Stomach (tissue), 9 donors: Measurements from ENCODE around the gene SNPH. TPM values are rescaled to one million over a fixed set of nuclear protein-coding genes. Genes with fewer than 3 reads are reported as not detected.

Experiments used
- DNase-seq, 2 donors: peaks; one replicate each; pipeline versions ENCODE4 v3.0.0 to v3.0.0-alpha.2; 2013 to 2019
- H3K27ac ChIP-seq, 5 donors: fragments of 200-600 bp in 4 of 5; sonication (generic) in 4 of 5; one replicate each; pipeline ENCODE4 v1.5.1; 2013 to 2019; ENCODE audit warnings: mild to moderate bottlenecking in 1 of 5, moderate library complexity in 1 of 5
- H3K27me3 ChIP-seq, 3 donors: fragments of 200-600 bp; sonication (generic); one replicate each; pipeline ENCODE4 v1.5.1; 2017 to 2019; ENCODE audit warnings: mixed run types in 1 of 3
- H3K36me3 ChIP-seq, 4 donors: fragments of 200-600 bp; sonication (generic); 1 replicate in 3 of 4; 2 replicates in 1 of 4; pipeline ENCODE4 v1.5.1; 2016 to 2019
- H3K4me1 ChIP-seq, 4 donors: fragments of 200-600 bp; sonication (generic); one replicate each; pipeline ENCODE4 v1.5.1; 2016 to 2019
- H3K4me3 ChIP-seq, 4 donors: fragments of 200-600 bp; sonication (generic) in 3 of 4; one replicate each; pipeline ENCODE4 v1.5.1; 2016 to 2019; ENCODE audit warnings: mild to moderate bottlenecking in 1 of 4
- H3K9me3 ChIP-seq, 4 donors: fragments of 200-600 bp; sonication (generic); one replicate each; pipeline ENCODE4 v1.5.1; 2016 to 2019
- EP300 ChIP-seq: sonication (generic); formaldehyde crosslinking; IDR thresholded peaks from one replicate; pipeline ENCODE4 v1.6.1; 2017; ENCODE audit warnings: antibody characterized with exemption
- POLR2A ChIP-seq, 4 donors: fragments of 450-650 bp; IDR thresholded peaks; one replicate each; pipeline ENCODE4 v1.6.1; 2016; ENCODE audit warnings: antibody characterized with exemption in 4 of 4, control low read depth in 2 of 4, mild to moderate bottlenecking in 1 of 4, moderate library complexity in 1 of 4
- POLR2AphosphoS5 ChIP-seq, 3 donors: sonication (generic); formaldehyde crosslinking; IDR thresholded peaks; one replicate each; pipeline ENCODE4 v1.6.1; 2016; ENCODE audit warnings: antibody characterized with exemption in 3 of 3
- WGBS, 5 donors: extraction: QIAGEN DNeasy Blood & Tissue Kit in 3 of 5; methylation state at CpG; one replicate each; pipeline versions ENCODE4 v1.1.5 to v1.1.7; 2013 to 2018; 5-methylcytosine and 5-hydroxymethylcytosine counted together
- intact Hi-C: fragments of 100-400 bp; cut with DNase I; formaldehyde crosslinking; loops from one replicate; pipeline ENCODE4 v1.15.1; 2023; ENCODE audit warnings: low total_unique reads
- polyA plus RNA-seq, 3 donors: library from polyadenylated mRNA; stranded (reverse); fragments of 200-250 nt; gene quantifications; one replicate each; pipeline ENCODE4 v1.2.3, GENCODE V29; 2013
- total RNA-seq, 5 donors: library from RNA; depleted of rRNA; stranded (reverse); fragments of >200 nt; gene quantifications; one replicate each; pipeline versions ENCODE4 v1.1.0 to v1.2.3, GENCODE V29; 2014 to 2016
- TF ChIP-seq, protein P1 (sequence below), 7 experiments: fragments of 450-650 bp in 4 of 7; fragments of 200-600 bp in 3 of 7; sonication (generic) in 3 of 7; IDR thresholded peaks; one replicate each; pipeline ENCODE4 v1.5.1; 2016 to 2019; ENCODE audit warnings: antibody characterized with exemption in 7 of 7, control low read depth in 2 of 7, mild to moderate bottlenecking in 1 of 7
- donor health status: healthy with polysubstance abuse.
- donor health status: Bipolar disorder and iron deficiency.
- donor health status: healthy.

The SNPH gene
- total and polyA plus RNA-seq, 8 donors, result 1.8 to 15.6 (median 3.9) TPM

DNA sequence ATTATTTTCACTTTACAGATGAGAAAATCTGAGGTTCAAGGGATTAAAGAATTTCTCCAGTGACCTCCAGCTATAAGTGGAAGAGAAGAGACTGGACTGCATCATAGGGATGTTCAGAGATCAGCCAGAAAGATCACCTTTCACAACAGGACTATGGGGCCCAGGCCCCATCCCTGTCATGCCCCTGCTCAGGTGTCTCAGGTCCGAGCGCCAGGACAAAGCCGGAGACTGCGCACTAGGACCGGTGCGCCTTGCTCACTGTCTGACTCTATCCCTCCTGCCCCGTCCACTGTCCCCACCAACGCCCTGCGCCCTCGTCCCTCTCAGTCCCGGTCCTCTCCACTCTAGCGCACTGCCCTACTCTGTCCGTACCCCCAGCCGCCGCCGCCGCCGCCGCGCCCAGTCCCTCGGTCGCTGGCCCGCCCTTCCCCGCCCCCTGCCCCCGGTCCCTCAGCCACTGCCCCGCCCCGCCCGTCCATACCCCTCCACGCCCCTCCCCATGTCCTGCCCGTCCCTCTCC lies 40.8 kb upstream of the SNPH start:
- DNase-seq, result no peak
- Histone ChIP-seq H3K4me1 (peaks cover 12 to 23% (median 21%) of the 10 kb centered on the region in 4 donors), H3K27ac (peak overlapping the region in 2 of 5 donors; percentile 44 to 47), H3K36me3 (no peaks in the 10 kb centered on the region), H3K9me3 (no peaks in the 10 kb centered on the region), H3K27me3 (peaks cover 0 to 47% (median 15%) of the 10 kb centered on the region in 3 donors), H3K4me3 (peak overlapping the region; percentile 42 to 74 (median 72))
- TF ChIP-seq, protein P1, sequence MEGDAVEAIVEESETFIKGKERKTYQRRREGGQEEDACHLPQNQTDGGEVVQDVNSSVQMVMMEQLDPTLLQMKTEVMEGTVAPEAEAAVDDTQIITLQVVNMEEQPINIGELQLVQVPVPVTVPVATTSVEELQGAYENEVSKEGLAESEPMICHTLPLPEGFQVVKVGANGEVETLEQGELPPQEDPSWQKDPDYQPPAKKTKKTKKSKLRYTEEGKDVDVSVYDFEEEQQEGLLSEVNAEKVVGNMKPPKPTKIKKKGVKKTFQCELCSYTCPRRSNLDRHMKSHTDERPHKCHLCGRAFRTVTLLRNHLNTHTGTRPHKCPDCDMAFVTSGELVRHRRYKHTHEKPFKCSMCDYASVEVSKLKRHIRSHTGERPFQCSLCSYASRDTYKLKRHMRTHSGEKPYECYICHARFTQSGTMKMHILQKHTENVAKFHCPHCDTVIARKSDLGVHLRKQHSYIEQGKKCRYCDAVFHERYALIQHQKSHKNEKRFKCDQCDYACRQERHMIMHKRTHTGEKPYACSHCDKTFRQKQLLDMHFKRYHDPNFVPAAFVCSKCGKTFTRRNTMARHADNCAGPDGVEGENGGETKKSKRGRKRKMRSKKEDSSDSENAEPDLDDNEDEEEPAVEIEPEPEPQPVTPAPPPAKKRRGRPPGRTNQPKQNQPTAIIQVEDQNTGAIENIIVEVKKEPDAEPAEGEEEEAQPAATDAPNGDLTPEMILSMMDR (IDR thresholded peaks at IDR 0.05), result no peak
- TF ChIP-seq EP300 (no peak), POLR2AphosphoS5 (IDR thresholded peaks at IDR 0.05) (no peak), POLR2A (IDR thresholded peaks at IDR 0.05) (no peak)
- 2 to 7% (median 4%) methylated on average over 18 to 30 of the region's 30 CpGs for WGBS, 5 donors
- intact Hi-C loops, result no loop called here

DNA sequence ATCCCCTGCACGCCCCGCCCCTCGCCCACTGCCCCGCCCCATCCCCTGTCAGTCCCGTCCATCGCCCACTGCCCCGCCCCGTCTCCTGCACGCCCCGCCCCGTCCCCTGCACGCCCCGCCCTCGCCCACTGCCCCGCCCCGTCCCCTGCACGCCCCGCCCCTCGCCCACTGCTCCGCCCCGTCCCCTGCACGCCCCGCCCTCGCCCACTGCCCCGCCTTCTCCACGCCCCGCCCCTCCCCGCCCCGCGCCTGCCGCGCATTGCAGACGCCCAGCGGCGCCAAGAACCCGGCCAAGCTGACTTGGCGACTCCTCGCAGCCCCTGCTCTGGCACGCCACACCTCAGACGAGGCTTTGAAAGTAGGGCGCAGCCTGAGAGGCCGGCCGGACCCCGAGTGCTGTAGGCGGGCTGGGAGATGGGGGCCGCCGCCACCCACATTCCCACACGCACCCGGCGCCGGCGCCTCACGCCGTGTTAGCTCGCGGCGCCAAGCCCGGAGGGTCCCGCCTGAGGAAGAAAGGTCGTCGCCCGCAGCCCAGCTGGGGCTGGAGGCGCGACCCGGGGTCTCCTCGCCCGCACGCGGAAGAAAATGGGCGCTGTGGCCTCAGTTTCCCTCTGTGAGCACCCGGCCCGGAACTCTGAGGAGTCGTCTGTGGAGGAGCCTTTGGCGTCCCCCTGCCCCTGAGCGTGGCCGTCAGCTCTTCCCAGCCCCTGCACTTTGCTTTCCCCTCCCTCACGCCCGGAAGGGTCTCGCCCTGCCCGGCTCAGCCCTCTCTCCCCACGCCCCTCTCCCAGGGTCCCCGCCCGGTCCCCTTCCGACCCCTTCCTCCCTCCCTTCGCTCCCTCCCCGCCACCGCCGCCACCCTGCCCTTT lies 40.1 kb upstream of the SNPH start, which contains the start of gene RAD21L1:
TSS of gene RAD21L1 (plus strand) at position 262 of the 872 bp plus-strand sequence. CDS start 2,410 bp downstream, outside the sequence.
- Histone ChIP-seq H3K27ac (peak within 1 kb of the TSS; percentile 44 to 74 (median 54)), H3K36me3 (no peaks in the 10 kb centered on the region), H3K9me3 (no peaks in the 10 kb centered on the region), H3K4me3 (peak within 1 kb of the TSS; percentile 70 to 74 (median 72)), H3K27me3 (peaks cover 0 to 51% (median 15%) of the 10 kb centered on the region in 3 donors), H3K4me1 (peaks cover 12 to 23% (median 21%) of the 10 kb centered on the region in 4 donors)
- peak; percentile 84 to 86 for DNase-seq
- WGBS, 5 donors, result 0 to 7% (median 2%) methylated on average over 18 to 85 of the region's 88 CpGs
- intact Hi-C loops, result no loop called here
- no peak for TF ChIP-seq POLR2A (IDR thresholded peaks at IDR 0.05)
- TF ChIP-seq POLR2AphosphoS5 (IDR thresholded peaks at IDR 0.05), result peak in 1 of 3 donors; percentile 23

DNA sequence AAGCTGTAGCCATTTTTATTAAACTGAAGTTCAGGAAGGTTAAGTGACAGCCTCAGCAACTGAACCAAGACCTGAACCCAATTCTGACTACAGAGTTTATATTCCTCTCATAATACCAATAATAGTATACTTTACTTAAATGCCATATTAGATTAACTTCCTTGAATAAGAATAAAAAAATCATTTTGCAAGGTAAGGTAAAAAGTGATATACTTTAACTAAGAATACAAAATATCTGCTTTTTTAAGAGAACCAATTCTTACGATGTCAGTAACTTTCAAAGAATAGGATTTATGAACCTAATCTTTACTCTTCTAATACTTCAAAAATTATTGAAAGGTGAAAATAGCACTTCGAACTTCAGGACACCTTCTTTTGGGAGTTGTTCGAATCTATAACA lies 36.6 kb upstream of the SNPH start:
- H3K9me3 ChIP-seq, result no peaks in the 10 kb centered on the region
- peaks cover 0 to 55% (median 15%) of the 10 kb centered on the region in 3 donors for H3K27me3 ChIP-seq
- H3K36me3 ChIP-seq, result no peaks in the 10 kb centered on the region
- no peak overlapping the region for H3K4me3 ChIP-seq
- H3K27ac ChIP-seq, result no peak overlapping the region
- DNase-seq, result no peak
- 79 to 92% (median 90%) methylated on average over 3 of the region's 3 CpGs for WGBS, 5 donors
- H3K4me1 ChIP-seq, result peaks cover 12 to 23% (median 21%) of the 10 kb centered on the region in 4 donors
- TF ChIP-seq, protein P1 (IDR thresholded peaks at IDR 0.05), result no peak
- TF ChIP-seq POLR2AphosphoS5 (IDR thresholded peaks at IDR 0.05) (no peak), POLR2A (IDR thresholded peaks at IDR 0.05) (no peak), EP300 (no peak)
- intact Hi-C loops, result no loop called here

DNA sequence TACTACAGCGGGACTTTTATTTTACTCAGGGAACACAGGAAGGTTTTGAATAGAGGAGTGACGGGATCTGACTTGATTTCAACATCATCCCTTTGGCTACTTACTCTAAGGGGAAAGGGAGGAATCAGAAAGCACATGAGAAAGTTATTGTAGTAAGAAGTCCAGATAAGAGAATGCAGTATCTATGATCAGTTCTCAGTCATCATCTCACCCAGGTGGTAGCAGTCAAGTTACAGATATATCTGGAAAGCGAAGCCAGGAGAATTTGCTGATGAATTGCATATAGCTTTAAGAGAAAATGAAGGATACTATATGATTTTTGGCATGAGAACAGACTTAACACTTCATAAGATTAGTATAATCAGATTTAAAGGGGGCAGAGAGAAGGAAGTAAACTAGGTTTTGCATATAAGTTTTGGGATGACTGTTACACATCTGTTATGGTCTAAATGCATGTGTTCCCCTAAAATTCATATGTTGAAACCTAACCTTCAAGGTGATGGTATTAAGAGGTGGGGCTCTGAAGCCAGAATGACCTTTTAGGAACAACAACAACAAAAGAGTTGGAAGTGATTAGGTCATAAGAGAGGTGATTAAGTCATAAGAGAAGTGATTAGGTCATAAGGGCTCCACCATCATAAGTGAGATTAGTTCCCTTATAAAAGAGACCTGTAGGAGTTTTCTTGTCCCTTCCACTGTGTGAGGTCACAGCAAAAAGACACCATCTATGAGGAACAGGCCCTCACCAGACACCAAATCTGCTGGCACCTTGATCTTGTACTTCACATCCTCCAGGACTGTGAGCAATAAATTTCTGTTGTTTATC lies 33.6 kb upstream of the SNPH start:
- Histone ChIP-seq H3K27ac (no peak overlapping the region), H3K4me3 (no peak overlapping the region), H3K27me3 (peaks cover 0 to 42% (median 0%) of the 10 kb centered on the region in 3 donors), H3K36me3 (no peaks in the 10 kb centered on the region), H3K9me3 (no peaks in the 10 kb centered on the region), H3K4me1 (no peaks in the 10 kb centered on the region)
- intact Hi-C loops, result no loop called here
- no peak for TF ChIP-seq POLR2AphosphoS5 (IDR thresholded peaks at IDR 0.05)
- TF ChIP-seq EP300, result no peak
- TF ChIP-seq POLR2A (IDR thresholded peaks at IDR 0.05), result no peak
- TF ChIP-seq, protein P1 (IDR thresholded peaks at IDR 0.05), result no peak
- 88 to 93% (median 90%) methylated on average over 3 of the region's 3 CpGs for WGBS, 5 donors
- no peak for DNase-seq
